Thyroid gland (tissue), 4 donors: ENCODE data around the gene RPGR.

ENCODE experiments used
- POLR2A ChIP-seq, 2 donors: fragments of 450-650 bp; IDR thresholded peaks; one replicate each; pipeline ENCODE4 v1.6.1; 2017; ENCODE audit warnings: antibody characterized with exemption in 2 of 2, mild to moderate bottlenecking in 2 of 2, moderate library complexity in 1 of 2
- TF ChIP-seq, protein P1 (sequence below), 6 experiments: fragments of 200-600 bp in 3 of 6; fragments of 450-650 bp in 3 of 6; sonication (generic) in 3 of 6; IDR thresholded peaks; one replicate each; pipeline ENCODE4 v1.5.1; 2016 to 2019; ENCODE audit warnings: antibody characterized with exemption in 6 of 6, mild to moderate bottlenecking in 2 of 6, inconsistent platforms in 1 of 6, moderate library complexity in 1 of 6

DNA sequence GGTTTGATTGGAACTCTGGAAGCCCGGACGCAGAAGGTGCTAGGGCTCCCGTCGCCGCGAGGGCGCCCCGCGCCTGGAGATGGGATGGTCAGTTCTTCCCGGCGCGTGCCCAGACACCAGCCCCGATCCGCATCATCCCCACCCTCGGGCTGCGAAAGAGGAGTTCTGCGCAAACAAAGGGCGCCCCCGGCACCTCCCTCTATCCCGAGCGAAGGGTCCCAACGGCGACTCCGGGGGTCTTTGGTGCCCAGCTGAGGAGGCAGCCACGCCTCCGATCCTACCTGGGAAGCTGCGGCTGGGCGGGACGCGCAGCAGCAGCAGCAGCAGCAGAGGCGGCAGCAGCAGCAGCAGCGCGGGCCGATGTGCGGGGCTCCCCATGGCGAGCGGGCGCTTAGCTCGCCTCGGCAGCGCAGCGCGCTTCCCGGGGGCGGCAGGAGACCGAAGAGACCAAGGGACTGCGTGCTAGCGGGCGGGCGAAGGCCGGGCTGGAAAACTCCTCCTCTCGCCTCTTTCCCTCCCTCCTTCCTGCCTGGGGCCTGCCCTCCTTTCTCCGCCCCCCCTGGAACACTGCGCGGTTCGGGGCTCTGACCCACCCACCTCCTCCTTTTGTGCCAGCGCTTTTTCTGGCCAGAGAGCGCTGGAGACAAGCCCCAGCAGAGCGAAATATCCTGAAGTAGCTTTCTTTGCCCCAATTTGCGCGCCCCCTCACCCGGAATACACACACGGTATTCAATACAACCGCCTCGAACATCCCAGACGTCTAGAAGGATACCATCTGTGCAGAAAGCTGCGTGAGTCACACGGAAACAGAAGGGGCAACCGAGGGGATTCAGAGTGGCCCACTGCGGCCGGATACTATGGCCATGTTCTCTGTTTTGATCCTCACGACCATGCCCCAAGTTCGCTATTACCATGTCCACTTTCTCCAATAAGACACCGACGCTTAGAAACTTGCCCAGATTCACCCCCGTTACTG lies 106.6 kb downstream of the RPGR start, which contains the start of gene SRPX:
- TF ChIP-seq, protein P1, sequence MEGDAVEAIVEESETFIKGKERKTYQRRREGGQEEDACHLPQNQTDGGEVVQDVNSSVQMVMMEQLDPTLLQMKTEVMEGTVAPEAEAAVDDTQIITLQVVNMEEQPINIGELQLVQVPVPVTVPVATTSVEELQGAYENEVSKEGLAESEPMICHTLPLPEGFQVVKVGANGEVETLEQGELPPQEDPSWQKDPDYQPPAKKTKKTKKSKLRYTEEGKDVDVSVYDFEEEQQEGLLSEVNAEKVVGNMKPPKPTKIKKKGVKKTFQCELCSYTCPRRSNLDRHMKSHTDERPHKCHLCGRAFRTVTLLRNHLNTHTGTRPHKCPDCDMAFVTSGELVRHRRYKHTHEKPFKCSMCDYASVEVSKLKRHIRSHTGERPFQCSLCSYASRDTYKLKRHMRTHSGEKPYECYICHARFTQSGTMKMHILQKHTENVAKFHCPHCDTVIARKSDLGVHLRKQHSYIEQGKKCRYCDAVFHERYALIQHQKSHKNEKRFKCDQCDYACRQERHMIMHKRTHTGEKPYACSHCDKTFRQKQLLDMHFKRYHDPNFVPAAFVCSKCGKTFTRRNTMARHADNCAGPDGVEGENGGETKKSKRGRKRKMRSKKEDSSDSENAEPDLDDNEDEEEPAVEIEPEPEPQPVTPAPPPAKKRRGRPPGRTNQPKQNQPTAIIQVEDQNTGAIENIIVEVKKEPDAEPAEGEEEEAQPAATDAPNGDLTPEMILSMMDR (IDR thresholded peaks at IDR 0.05): no peak
- TF ChIP-seq POLR2A (IDR thresholded peaks at IDR 0.05): no peak
